Neural cell (in vitro differentiated cells): ENCODE results near the gene CEP170B. TPM values are rescaled to one million over a fixed set of nuclear protein-coding genes. Genes with fewer than 3 reads are reported as not detected.

Experiments used
- H2AFZ ChIP-seq: fragments of 200-600, 300-800 bp; sonication (generic), shearing (Covaris generic); 2 replicates; pipeline ENCODE4 v1.6.0; 2014; ENCODE audit warnings: low read depth, mild to moderate bottlenecking, antibody characterized with exemption, low read length, moderate library complexity
- H3F3A ChIP-seq: fragments of 200-600 bp; shearing (Covaris generic); 2 replicates; pipeline ENCODE4 v1.6.1; 2016; ENCODE audit warnings: mild to moderate bottlenecking, moderate library complexity, mixed read lengths, antibody characterized with exemption, low read length; ENCODE audit not compliant: insufficient read depth, poor library complexity, severe bottlenecking
- H3K27ac ChIP-seq: fragments of 200-600, 300-800 bp; sonication (generic), shearing (Covaris generic); 2 replicates; pipeline ENCODE4 v1.5.1; 2014; ENCODE audit warnings: mild to moderate bottlenecking, low read length, moderate library complexity
- H3K27me3 ChIP-seq: fragments of 300-800, 200-600 bp; sonication (generic), shearing (Covaris generic); 2 replicates; pipeline ENCODE4 v1.6.0; 2014; ENCODE audit warnings: mild to moderate bottlenecking, low read depth, low read length, moderate library complexity; ENCODE audit not compliant: insufficient read depth
- H3K36me3 ChIP-seq: fragments of 300-800, 200-600 bp; sonication (generic), shearing (Covaris generic); 2 replicates; pipeline ENCODE4 v1.5.1; 2014; ENCODE audit warnings: mild to moderate bottlenecking, antibody characterized with exemption, low read length, moderate library complexity; ENCODE audit not compliant: insufficient read depth
- H3K4me2 ChIP-seq: fragments of 300-800, 200-600 bp; sonication (generic), shearing (Covaris generic); 2 replicates; pipeline ENCODE4 v1.6.0; 2014; ENCODE audit warnings: mild to moderate bottlenecking, low read length
- H3K4me3 ChIP-seq: fragments of 300-800, 200-600 bp; sonication (generic), shearing (Covaris generic); 2 replicates; pipeline ENCODE4 v1.5.1; 2014; ENCODE audit warnings: mild to moderate bottlenecking, low read length, moderate library complexity
- H3K79me2 ChIP-seq: fragments of 200-600 bp; shearing (Covaris generic); replicated peaks from 2 replicates; pipeline ENCODE4 v1.6.0; 2014; ENCODE audit warnings: mild to moderate bottlenecking, low read length, moderate library complexity; ENCODE audit not compliant: insufficient read depth
- H3K9ac ChIP-seq: fragments of 300-800, 200-600 bp; sonication (generic), shearing (Covaris generic); 2 replicates; pipeline ENCODE4 v1.6.1; 2016; ENCODE audit warnings: mild to moderate bottlenecking, low read length, mixed read lengths
- H3K9me2 ChIP-seq: fragments of 200-600 bp; shearing (Covaris generic); 2 replicates; pipeline ENCODE4 v1.6.1; 2016; ENCODE audit warnings: mild to moderate bottlenecking, low read length, mixed read lengths; ENCODE audit not compliant: insufficient read depth
- H3K9me3 ChIP-seq: fragments of 200-600, 300-800 bp; sonication (generic), shearing (Covaris generic); 2 replicates; pipeline ENCODE4 v1.6.1; 2016; ENCODE audit warnings: mild to moderate bottlenecking, mixed run types, low read length, moderate library complexity, mixed read lengths
- H4K20me1 ChIP-seq: fragments of 200-600 bp; shearing (Covaris generic); 2 replicates; pipeline ENCODE4 v1.6.1; 2016; ENCODE audit warnings: mild to moderate bottlenecking, mixed run types; ENCODE audit not compliant: insufficient read depth
- EP300 ChIP-seq: fragments of 450-650 bp; conservative IDR thresholded peaks from 2 replicates; pipeline ENCODE4 v1.6.1; 2014; ENCODE audit warnings: antibody characterized with exemption, mild to moderate bottlenecking, moderate library complexity; ENCODE audit not compliant: poor library complexity, severe bottlenecking
- EZH2 ChIP-seq: fragments of 200-600, 300-800 bp; shearing (Covaris generic), sonication (generic); IDR thresholded peaks from 2 replicates; pipeline ENCODE4 v1.6.1; 2014; ENCODE audit warnings: antibody characterized with exemption, low read length, borderline replicate concordance, mild to moderate bottlenecking; ENCODE audit not compliant: insufficient read depth, poor library complexity, severe bottlenecking
- MXI1 ChIP-seq: fragments of 450-650 bp; conservative IDR thresholded peaks from 2 replicates; pipeline ENCODE4 v1.6.1; 2014; ENCODE audit warnings: antibody characterized with exemption, mild to moderate bottlenecking; ENCODE audit not compliant: poor library complexity, severe bottlenecking
- POLR2AphosphoS5 ChIP-seq: IDR thresholded peaks from 2 replicates; pipeline ENCODE4 v1.6.1; 2012
- RAD21 ChIP-seq: fragments of 450-650 bp; conservative IDR thresholded peaks from 2 replicates; pipeline ENCODE4 v1.6.1; 2014; ENCODE audit warnings: antibody characterized with exemption, mild to moderate bottlenecking, moderate library complexity
- SMC3 ChIP-seq: fragments of 450-650 bp; conservative IDR thresholded peaks from 2 replicates; pipeline ENCODE4 v1.6.1; 2014; ENCODE audit warnings: antibody characterized with exemption, mild to moderate bottlenecking, moderate library complexity; ENCODE audit not compliant: poor library complexity
- TAF1 ChIP-seq: IDR thresholded peaks from 2 replicates; pipeline ENCODE4 v1.6.1; 2012; ENCODE audit warnings: low read depth
- polyA plus RNA-seq: library from polyadenylated mRNA; depleted of rRNA; stranded (reverse); fragments of >200 nt; gene quantifications from 2 replicates; pipeline ENCODE4 v1.2.3, GENCODE V29; 2014
- TF ChIP-seq, protein P1 (sequence below): IDR thresholded peaks from 2 replicates; pipeline ENCODE4 v1.6.1; 2012; ENCODE audit warnings: borderline replicate concordance
- TF ChIP-seq, protein P2 (sequence below): fragments of 450-650 bp; IDR thresholded peaks from 2 replicates; pipeline ENCODE4 v1.5.1; 2014; ENCODE audit warnings: antibody characterized with exemption, mild to moderate bottlenecking, moderate library complexity; ENCODE audit not compliant: poor library complexity, severe bottlenecking

The CEP170B gene
- polyA plus RNA-seq, 1 donor from 2014 or later: 11.6 TPM

DNA sequence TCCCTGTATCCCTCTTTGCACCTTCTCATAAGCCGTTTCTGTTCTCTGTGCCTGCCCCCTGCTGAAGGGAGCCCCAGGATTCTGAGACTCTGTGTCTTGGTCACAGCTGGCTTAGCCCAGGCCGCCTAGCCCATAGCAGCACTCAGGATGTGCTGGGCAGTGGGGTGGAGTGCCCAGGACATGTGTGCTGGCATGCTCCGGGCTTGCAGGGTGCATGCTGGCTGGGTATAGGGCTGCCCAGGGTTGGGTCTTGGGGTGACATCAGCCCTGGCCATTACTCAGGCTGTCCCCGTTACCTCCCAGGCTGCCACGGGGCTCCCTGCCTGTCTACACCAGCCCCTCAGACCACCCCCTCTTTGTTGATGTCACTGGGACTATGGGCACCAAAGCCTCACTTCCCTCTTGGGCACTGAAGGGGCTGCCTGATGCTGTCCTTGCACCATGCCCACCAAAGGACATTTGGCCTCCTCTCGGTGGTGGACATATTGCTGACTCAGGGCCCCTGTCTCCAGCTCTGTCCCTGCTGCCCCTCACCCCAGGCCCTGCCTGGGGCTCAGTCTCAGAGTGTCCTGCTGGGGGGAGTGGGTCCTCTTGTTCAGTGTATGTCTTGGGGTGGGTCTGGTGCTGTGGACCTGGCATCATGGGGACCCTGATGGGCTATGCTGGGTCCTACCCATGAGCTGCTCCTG, 2.4 kb downstream of the CEP170B start:
- Histone ChIP-seq H3K79me2 (peaks cover 21% of the 10 kb centered on the region), H3F3A (no peaks in the 10 kb centered on the region), H3K9ac (no peak overlapping the region), H3K4me3 (peak overlapping the region; percentile 94), H3K36me3 (no peaks in the 10 kb centered on the region), H3K4me2 (no peak overlapping the region), H3K27ac (no peak overlapping the region), H3K9me2 (no peaks in the 10 kb centered on the region), H3K9me3 (no peaks in the 10 kb centered on the region), H4K20me1 (peaks cover 6% of the 10 kb centered on the region), H3K27me3 (peaks cover 23% of the 10 kb centered on the region), H2AFZ (no peak overlapping the region)
- TF ChIP-seq TAF1 (no peak), SMC3 (no peak), EZH2 (no peak), POLR2AphosphoS5 (no peak), EP300 (no peak)
- TF ChIP-seq, protein P1, sequence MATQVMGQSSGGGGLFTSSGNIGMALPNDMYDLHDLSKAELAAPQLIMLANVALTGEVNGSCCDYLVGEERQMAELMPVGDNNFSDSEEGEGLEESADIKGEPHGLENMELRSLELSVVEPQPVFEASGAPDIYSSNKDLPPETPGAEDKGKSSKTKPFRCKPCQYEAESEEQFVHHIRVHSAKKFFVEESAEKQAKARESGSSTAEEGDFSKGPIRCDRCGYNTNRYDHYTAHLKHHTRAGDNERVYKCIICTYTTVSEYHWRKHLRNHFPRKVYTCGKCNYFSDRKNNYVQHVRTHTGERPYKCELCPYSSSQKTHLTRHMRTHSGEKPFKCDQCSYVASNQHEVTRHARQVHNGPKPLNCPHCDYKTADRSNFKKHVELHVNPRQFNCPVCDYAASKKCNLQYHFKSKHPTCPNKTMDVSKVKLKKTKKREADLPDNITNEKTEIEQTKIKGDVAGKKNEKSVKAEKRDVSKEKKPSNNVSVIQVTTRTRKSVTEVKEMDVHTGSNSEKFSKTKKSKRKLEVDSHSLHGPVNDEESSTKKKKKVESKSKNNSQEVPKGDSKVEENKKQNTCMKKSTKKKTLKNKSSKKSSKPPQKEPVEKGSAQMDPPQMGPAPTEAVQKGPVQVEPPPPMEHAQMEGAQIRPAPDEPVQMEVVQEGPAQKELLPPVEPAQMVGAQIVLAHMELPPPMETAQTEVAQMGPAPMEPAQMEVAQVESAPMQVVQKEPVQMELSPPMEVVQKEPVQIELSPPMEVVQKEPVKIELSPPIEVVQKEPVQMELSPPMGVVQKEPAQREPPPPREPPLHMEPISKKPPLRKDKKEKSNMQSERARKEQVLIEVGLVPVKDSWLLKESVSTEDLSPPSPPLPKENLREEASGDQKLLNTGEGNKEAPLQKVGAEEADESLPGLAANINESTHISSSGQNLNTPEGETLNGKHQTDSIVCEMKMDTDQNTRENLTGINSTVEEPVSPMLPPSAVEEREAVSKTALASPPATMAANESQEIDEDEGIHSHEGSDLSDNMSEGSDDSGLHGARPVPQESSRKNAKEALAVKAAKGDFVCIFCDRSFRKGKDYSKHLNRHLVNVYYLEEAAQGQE: no peak
- TF ChIP-seq, protein P2, sequence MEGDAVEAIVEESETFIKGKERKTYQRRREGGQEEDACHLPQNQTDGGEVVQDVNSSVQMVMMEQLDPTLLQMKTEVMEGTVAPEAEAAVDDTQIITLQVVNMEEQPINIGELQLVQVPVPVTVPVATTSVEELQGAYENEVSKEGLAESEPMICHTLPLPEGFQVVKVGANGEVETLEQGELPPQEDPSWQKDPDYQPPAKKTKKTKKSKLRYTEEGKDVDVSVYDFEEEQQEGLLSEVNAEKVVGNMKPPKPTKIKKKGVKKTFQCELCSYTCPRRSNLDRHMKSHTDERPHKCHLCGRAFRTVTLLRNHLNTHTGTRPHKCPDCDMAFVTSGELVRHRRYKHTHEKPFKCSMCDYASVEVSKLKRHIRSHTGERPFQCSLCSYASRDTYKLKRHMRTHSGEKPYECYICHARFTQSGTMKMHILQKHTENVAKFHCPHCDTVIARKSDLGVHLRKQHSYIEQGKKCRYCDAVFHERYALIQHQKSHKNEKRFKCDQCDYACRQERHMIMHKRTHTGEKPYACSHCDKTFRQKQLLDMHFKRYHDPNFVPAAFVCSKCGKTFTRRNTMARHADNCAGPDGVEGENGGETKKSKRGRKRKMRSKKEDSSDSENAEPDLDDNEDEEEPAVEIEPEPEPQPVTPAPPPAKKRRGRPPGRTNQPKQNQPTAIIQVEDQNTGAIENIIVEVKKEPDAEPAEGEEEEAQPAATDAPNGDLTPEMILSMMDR: no peak

DNA sequence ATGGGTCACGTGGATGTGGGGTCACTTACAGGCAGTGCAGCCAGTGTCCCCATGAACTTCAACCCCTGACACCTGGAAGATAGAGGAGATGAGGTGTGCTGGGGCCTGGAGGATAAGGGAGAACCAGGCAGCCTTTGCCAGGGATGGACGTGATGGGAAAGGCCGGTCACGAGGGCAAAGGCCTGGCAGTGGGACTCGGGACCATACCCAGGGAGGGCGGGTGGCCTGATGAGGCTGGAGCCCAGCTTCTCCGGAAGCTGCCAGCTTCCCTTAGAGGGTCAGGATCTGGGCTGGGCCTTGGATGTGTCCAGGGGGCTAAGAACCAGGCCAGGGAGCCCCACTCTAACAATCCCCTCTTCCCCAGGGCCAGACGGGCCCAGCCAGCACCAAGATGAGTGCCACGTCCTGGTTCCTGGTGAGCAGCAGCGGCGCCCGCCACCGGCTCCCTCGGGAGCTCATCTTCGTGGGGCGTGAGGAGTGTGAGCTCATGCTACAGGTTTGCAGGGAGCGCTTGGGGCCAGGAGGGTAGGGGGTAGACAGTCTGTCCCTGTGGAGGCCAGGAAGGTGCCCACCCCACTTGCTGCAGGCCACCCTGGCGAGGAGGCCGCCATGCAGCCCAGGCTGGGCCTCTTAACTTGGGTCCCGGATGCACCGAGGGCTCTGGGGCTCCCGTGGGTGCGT, 3.1 kb downstream of the CEP170B start:
- Histone ChIP-seq H2AFZ (no peak overlapping the region), H4K20me1 (peaks cover 6% of the 10 kb centered on the region), H3K27me3 (peaks cover 16% of the 10 kb centered on the region), H3K79me2 (peaks cover 21% of the 10 kb centered on the region), H3K9ac (no peak overlapping the region), H3K9me3 (no peaks in the 10 kb centered on the region), H3K4me3 (no peak overlapping the region), H3F3A (no peaks in the 10 kb centered on the region), H3K9me2 (no peaks in the 10 kb centered on the region), H3K4me2 (no peak overlapping the region), H3K36me3 (no peaks in the 10 kb centered on the region), H3K27ac (no peak overlapping the region)
- no peak for TF ChIP-seq SMC3
- TF ChIP-seq TAF1: no peak
- no peak for TF ChIP-seq POLR2AphosphoS5
- no peak for TF ChIP-seq RAD21
- TF ChIP-seq EP300: no peak
- TF ChIP-seq EZH2: no peak
- TF ChIP-seq, protein P2: no peak
- TF ChIP-seq, protein P1: no peak
- TF ChIP-seq MXI1: no peak
